Medulla oblongata (tissue), 1 donor: ENCODE data around the gene SREBF1.

Experiments
- DNase-seq: peaks from one replicate; pipeline ENCODE4 v3.0.0-alpha.2; 2015; ENCODE audit errors: extremely low spot score

Gene SREBF1

GRCh38 chr17:17859909-17860765 lies 23.4 kb upstream of the SREBF1 start:
- DNase-seq = peak; percentile 89

DNA sequence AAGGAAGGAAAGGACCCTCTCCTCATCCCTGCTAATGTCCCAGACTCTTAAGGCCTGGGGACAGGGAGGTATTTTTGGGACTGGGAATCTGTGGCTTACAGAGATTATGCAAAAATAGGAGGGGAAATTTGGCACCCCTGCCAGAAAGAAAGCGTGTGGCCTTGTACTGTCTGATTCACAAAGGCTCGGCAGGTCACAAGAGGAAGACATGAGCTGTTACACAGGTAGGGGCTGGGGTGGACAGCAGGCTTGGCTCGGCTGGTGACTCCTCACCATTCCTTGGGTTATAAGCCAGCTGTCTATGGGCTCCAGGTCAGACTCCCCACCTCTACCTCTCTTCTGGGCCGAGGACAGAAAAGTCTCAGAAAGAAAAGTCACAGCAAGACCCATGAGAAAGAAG lies 20.7 kb upstream of the SREBF1 start:
- DNase-seq = no peak

- no peak for DNase-seq
These were observed 19.6 kb upstream of the SREBF1 start for GRCh38 chr17:17856386-17856785.

- peak; percentile 61 for DNase-seq
These were observed 19.2 kb upstream of the SREBF1 start for GRCh38 chr17:17855976-17856375.

- no peak for DNase-seq
These were observed 17.1 kb upstream of the SREBF1 start for GRCh38 chr17:17853811-17854447.

GRCh38 chr17:17852930-17853329 lies 16.1 kb upstream of the SREBF1 start:
- no peak for DNase-seq

DNA sequence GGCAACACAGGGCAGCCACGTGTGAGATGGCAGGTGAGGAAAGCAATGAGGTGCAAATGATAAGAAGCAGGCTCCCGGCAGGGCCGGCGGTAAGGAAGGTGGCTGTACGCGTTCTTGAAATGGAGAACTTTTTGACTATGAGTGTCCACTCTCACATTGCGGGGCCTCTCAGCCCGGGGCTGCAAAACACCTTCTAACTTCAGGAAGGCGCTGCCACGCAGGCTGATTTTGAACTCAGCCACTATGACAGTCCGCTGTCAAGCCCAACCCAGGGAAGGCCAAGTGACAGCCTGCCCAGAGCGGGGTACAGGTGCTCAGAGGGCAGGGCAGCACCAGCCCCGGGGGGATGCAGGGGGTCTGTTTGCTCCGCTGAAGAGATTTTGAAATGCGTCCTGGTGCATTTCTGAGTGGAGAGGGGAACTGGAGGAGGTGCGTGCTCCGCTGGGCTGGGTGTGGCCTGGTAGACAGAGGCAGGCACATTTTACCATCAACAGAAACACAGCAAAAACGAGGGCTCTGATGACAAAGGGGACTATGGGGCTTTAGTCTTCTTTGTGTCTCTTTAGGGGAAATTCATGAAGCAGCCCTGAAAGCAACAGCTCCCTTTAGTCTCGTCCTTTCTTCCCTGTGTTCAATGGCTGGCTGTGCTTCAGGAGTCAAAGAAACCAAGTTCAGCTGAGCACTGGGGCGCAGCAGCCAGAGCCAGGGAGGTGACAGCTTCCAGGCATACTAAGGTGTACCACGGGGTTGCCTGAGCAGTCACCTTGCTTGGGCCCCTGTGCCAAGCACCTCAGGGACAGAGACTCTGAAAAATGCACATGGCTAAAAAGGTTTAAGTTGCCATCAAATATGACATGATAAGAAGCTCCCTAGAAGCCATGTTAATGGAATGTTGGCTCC lies 14.6 kb upstream of the SREBF1 start:
- no peak for DNase-seq

DNA sequence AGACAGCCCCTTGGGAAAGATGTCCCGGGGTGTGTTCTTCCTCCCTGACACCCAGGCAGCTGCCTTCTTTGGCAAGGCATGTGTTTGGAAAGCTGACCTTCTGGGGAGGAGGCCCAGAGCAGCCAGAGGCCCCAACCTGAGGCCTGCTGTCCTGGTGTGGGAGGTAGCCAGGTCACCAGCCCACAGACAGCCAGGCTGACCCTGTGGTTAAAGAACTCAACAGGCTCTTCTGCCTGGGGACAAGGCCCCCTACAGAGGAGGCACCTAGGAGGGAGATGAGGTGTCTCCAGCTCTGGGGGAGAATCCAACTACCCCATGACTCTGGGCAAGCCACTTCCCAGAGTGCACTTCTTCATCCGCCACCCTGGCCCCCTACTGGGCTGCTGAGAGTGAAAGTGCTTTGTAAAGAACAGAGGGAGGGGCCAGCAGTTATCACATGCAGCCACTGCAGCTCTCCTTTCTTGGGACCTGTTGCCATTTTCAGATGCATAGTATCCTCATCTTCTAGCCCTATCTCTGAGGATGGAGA lies 13.1 kb upstream of the SREBF1 start:
- peak; percentile 78 for DNase-seq

DNA sequence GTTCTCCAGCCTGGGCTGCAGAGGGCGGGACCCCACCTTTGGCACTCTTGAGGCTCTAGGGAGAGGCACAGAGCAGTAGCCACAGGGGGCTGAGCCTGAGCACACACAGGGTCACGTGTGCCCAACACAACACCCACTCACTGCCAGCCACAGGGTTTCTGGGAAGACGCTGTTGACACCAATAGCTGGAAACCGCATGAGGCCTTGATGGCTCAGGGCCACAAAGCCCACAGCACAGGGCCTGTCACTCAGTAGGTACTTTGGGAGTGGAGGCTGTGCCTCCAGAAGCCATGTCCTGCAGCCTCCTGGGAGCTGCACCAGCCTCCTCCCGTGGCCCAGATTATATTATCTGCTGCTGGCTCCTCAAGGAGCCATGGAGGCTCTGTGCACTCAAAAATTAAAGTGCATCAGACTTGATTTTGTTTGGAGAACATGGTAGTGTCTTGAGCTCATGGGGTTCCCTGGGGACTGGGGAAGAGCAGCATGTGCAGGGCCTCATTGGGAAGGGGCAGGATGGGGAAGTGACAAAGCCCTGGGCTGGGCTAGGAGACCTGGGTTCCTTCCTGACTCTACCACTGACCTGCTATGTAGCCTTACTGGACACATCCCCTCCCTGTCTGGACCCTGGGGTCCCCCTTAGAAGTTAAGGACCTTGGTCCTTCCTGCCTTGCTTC lies 12.5 kb upstream of the SREBF1 start:
- DNase-seq = peak; percentile 82

GRCh38 chr17:17848311-17849082 lies 11.7 kb upstream of the SREBF1 start:
- no peak for DNase-seq

DNA sequence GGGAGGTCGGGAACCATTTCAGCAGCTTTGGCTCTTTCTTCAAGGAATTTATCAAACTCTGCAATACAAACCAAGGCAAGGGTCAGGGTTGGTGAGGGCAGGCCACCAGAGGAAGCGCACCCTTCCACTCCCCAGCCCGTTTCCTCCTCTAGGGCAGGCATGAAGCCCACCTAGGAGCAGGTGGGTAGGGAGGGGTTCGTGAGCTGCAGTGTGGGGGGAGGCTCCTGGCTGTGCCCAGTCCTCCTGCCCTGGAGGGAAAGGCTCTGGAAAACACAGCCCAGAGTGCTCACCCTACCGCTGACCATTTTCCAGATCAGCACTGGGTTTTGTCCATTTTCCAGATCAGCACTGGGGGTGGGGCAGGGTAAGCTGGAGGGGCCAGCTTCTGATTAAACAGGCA lies 10.9 kb upstream of the SREBF1 start:
- no peak for DNase-seq

DNA sequence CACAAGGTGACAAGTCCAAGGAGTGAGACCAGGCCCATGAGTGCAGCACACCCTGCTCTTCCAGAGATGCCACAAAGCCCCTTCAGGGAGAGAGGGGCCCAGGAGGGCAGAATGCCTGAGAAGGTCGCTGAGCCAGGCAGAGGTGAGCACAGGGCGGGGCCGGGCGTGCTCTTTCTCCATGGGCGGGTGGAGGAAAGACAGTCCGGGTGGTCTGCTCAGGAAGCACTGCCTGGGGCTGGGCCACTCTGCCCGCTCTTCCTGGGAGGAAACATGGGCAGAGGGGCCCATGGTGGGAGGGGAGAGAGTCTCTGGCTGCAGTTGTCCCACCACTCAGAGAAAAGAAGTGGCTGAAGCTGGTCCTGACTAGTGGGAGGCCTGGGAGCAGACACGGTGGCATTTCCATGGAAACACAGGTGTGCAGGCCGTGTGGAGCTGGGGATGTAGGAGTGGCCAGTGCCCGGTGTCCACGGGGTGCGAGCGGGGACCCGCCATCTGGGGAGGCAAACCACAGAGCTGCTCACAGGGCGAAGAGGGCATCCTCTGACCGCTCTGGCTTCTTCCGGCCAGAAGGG lies 10.4 kb upstream of the SREBF1 start:
- no peak for DNase-seq

- no peak for DNase-seq
These were observed 9.9 kb upstream of the SREBF1 start for GRCh38 chr17:17846645-17847044.

GRCh38 chr17:17846003-17846402 lies 9.2 kb upstream of the SREBF1 start:
- DNase-seq = no peak

GRCh38 chr17:17845046-17845775 lies 8.4 kb upstream of the SREBF1 start:
- no peak for DNase-seq

DNA sequence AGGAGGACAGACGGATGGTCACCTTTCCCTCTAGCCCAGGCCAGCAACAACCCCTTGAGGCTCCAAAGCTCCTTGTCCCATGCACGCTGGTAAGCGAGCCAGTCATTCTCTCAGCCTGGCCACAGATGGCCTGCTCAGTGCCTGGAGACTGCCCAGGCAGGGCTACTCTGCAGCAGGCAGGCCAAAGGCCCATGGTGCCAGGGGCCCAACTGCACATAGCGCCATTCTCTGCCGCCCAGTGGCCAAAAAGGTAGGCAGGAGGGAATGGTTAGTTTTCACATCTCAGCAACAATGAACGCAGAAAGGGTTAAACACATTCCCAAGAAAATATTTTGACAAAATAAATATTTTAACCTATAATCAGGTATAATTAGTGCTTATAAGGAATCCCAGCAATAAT lies 7.7 kb upstream of the SREBF1 start:
- no peak for DNase-seq

- no peak for DNase-seq
These were observed 7.3 kb upstream of the SREBF1 start for GRCh38 chr17:17844079-17844478.

DNA sequence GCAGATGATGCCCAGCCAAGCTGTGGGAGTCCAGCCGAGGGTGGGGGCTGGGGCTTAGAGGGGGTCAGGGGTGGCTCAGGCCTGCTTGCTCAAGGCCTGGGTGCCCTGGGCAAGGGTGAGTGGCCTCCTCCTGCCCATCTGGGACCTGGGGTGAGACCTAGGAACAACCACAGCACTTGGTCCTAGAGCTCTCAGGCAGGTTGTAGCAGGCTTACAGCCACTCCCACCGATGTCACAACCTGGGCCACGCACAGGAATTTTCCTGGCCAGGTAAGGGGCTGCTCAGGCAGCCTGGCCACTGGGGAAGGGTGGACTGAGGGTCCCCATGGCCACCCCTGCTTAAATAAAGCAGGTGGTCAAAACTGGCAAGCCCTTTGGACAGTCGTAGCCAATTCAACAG lies 6.3 kb upstream of the SREBF1 start:
- DNase-seq = no peak

DNA sequence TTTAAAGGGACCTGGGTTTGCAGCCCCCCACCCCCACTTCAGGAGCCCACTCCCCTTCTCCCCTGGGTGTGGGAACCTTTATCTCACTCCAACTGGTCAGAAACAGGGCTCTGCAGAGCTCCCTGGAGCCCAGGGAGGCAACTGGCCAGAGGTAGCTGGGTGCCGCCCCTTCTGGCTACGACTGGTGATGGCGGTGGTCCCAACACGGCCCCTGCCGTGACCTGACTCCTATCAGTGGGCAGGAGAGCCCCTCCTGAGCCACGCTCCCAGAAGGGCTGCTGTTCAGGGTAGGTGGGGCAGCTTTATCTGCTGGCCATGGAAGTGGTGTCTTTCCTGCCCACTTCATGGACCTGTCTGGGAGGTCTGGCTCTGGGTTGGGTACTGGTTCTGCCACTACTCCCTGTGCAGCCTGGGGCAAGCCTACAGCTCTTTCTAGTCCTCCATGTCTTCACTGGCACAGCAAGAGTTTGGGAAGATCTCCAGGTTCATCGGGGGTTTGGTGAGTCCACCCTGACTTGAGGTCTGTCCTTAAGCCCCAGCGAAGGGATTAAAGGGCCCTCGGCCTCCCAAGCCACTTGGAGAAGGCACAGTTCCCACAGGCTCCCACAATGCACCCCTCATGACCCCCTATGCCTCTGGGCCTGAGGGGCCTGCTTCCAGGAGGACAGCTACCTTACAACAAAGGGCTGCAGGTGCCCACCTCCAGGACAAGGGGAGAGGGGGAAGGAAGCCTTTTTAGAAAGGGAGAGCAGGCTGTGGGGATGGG lies 5.5 kb upstream of the SREBF1 start:
- no peak for DNase-seq
